ENCODE data around the gene ZEB1. TPM values are rescaled to one million over a fixed set of nuclear protein-coding genes. Genes with fewer than 3 reads are reported as not detected.

The ZEB1 gene
- total RNA-seq, 2 donors from 2014 or later, result 0.84 TPM

- H3K27me3 ChIP-seq (ENCODE audit: control insufficient read depth, insufficient read depth, low read length, poor library complexity, severe bottlenecking), result no peaks in the 10 kb centered on the region
- peak overlapping the region; percentile 20 for H3K4me3 ChIP-seq (ENCODE audit: low read length)
- TF ChIP-seq CTCF (conservative IDR thresholded peaks at IDR 0.05), result no peak
- no peak overlapping the region for H3K27ac Mint-ChIP-seq
- peaks cover 36% of the 10 kb centered on the region for H3K9me3 ChIP-seq (ENCODE audit: control insufficient read depth, low read length)
- 100% methylated on average over 2 of the region's 2 CpGs; no CpG with 5 or more reads in 1 of the 2 experiments for WGBS, 2 experiments (ENCODE audit: insufficient coverage in 1 of 2, insufficient read length in 1 of 2)
- no peaks in the 10 kb centered on the region for H3K4me1 ChIP-seq (ENCODE audit: control insufficient read depth, insufficient read depth, low read length)
- H3K9me3 Mint-ChIP-seq, result peaks cover 27% of the 10 kb centered on the region
- peaks cover 10% of the 10 kb centered on the region for H3K36me3 ChIP-seq (ENCODE audit: control insufficient read depth, insufficient read depth, low read length)
- H3K36me3 Mint-ChIP-seq (ENCODE audit: low read depth), result no peaks in the 10 kb centered on the region
- no peak for DNase-seq
- no peaks in the 10 kb centered on the region for H3K27me3 Mint-ChIP-seq (ENCODE audit: insufficient read depth)
- H3K4me3 Mint-ChIP-seq, result no peak overlapping the region
- H3K27ac ChIP-seq (ENCODE audit: low read depth, low read length), result no peak overlapping the region
- no peak overlapping the region for H3K9ac ChIP-seq (ENCODE audit: extremely low read depth, low read length, poor library complexity, severe bottlenecking)
- no peaks in the 10 kb centered on the region for H3K4me1 Mint-ChIP-seq
Observed at GRCh38 chr10:31507427-31507826, 188.4 kb downstream of the ZEB1 start.

- Mint-ChIP-seq H3K27ac (no peak overlapping the region), H3K9me3 (peaks cover 27% of the 10 kb centered on the region), H3K27me3 (ENCODE audit: insufficient read depth) (no peaks in the 10 kb centered on the region), H3K36me3 (ENCODE audit: low read depth) (no peaks in the 10 kb centered on the region), H3K4me3 (no peak overlapping the region), H3K4me1 (no peaks in the 10 kb centered on the region)
- no peaks in the 10 kb centered on the region for H3K4me1 ChIP-seq (ENCODE audit: control insufficient read depth, insufficient read depth, low read length)
- WGBS, 2 experiments (ENCODE audit: insufficient coverage in 1 of 2, insufficient read length in 1 of 2), result 94% methylated on average over 4 of the region's 4 CpGs; no CpG with 5 or more reads in 1 of the 2 experiments
- H3K27me3 ChIP-seq (ENCODE audit: control insufficient read depth, insufficient read depth, low read length, poor library complexity, severe bottlenecking), result no peaks in the 10 kb centered on the region
- no peak overlapping the region for H3K9ac ChIP-seq (ENCODE audit: extremely low read depth, low read length, poor library complexity, severe bottlenecking)
- H3K9me3 ChIP-seq (ENCODE audit: control insufficient read depth, low read length), result peaks cover 36% of the 10 kb centered on the region
- TF ChIP-seq CTCF (conservative IDR thresholded peaks at IDR 0.05), result no peak
- H3K36me3 ChIP-seq (ENCODE audit: control insufficient read depth, insufficient read depth, low read length), result peaks cover 10% of the 10 kb centered on the region
- DNase-seq, result no peak
- H3K4me3 ChIP-seq (ENCODE audit: low read length), result peak overlapping the region; percentile 20
- no peak overlapping the region for H3K27ac ChIP-seq (ENCODE audit: low read depth, low read length)
Observed at GRCh38 chr10:31508234-31508633, 189.2 kb downstream of the ZEB1 start.

GRCh38 chr10:31508882-31509281 is 189.9 kb downstream of the ZEB1 start:
- no peak overlapping the region for H3K4me3 Mint-ChIP-seq
- H3K9me3 ChIP-seq (ENCODE audit: control insufficient read depth, low read length), result peaks cover 36% of the 10 kb centered on the region
- DNase-seq, result no peak
- peaks cover 10% of the 10 kb centered on the region for H3K36me3 ChIP-seq (ENCODE audit: control insufficient read depth, insufficient read depth, low read length)
- H3K36me3 Mint-ChIP-seq (ENCODE audit: low read depth), result no peaks in the 10 kb centered on the region
- 91 to 93% methylated on average over 4 to 5 of the region's 5 CpGs for WGBS, 2 experiments (ENCODE audit: insufficient coverage in 1 of 2, insufficient read length in 1 of 2)
- H3K27ac Mint-ChIP-seq, result no peak overlapping the region
- no peaks in the 10 kb centered on the region for H3K27me3 ChIP-seq (ENCODE audit: control insufficient read depth, insufficient read depth, low read length, poor library complexity, severe bottlenecking)
- H3K27me3 Mint-ChIP-seq (ENCODE audit: insufficient read depth), result no peaks in the 10 kb centered on the region
- no peak overlapping the region for H3K4me3 ChIP-seq (ENCODE audit: low read length)
- no peaks in the 10 kb centered on the region for H3K4me1 Mint-ChIP-seq
- H3K4me1 ChIP-seq (ENCODE audit: control insufficient read depth, insufficient read depth, low read length), result no peaks in the 10 kb centered on the region
- peaks cover 27% of the 10 kb centered on the region for H3K9me3 Mint-ChIP-seq
- no peak for TF ChIP-seq CTCF (conservative IDR thresholded peaks at IDR 0.05)
- H3K9ac ChIP-seq (ENCODE audit: extremely low read depth, low read length, poor library complexity, severe bottlenecking), result no peak overlapping the region
- H3K27ac ChIP-seq (ENCODE audit: low read depth, low read length), result no peak overlapping the region

All from endodermal cell (in vitro differentiated cells).